Trophoblast cell (in vitro differentiated cells and primary cell): ENCODE measurements around the gene MRC2.
A peak's percentile ranks its signal among the peaks of the same experiment; 100 is the strongest.
"Not testable (repeated sequence)": the region's sequence is repeated elsewhere in the genome, so short reads cannot be mapped to it uniquely, and the experiment has no call there.

ENCODE experiments used
- DNase-seq, 2 donors: peaks; one replicate each; pipeline ENCODE4 v3.0.0-alpha.2; 2016
- H2AFZ ChIP-seq: 2 replicates; pipeline ENCODE4 v1.6.1; 2013; ENCODE audit warnings: low read length, moderate library complexity, mild to moderate bottlenecking; ENCODE audit not compliant: insufficient read depth, poor library complexity
- H2AK5ac ChIP-seq: 2 replicates; pipeline ENCODE4 v1.6.1; 2013; ENCODE audit warnings: mild to moderate bottlenecking, low read length
- H2BK120ac ChIP-seq: 2 replicates; pipeline ENCODE4 v1.6.1; 2013; ENCODE audit warnings: low read length, mild to moderate bottlenecking, moderate library complexity; ENCODE audit not compliant: insufficient read depth, poor library complexity
- H2BK12ac ChIP-seq: 2 replicates; pipeline ENCODE4 v1.6.1; 2013; ENCODE audit warnings: mild to moderate bottlenecking, low read length, moderate library complexity
- H2BK5ac ChIP-seq: 2 replicates; pipeline ENCODE4 v1.6.1; 2013; ENCODE audit warnings: low read length, low read depth, moderate library complexity, mild to moderate bottlenecking; ENCODE audit not compliant: poor library complexity
- H3K14ac ChIP-seq: 2 replicates; pipeline ENCODE4 v1.6.1; 2013; ENCODE audit warnings: mild to moderate bottlenecking, low read length
- H3K18ac ChIP-seq: 2 replicates; pipeline ENCODE4 v1.6.1; 2013; ENCODE audit warnings: mild to moderate bottlenecking, low read length
- H3K23ac ChIP-seq: 2 replicates; pipeline ENCODE4 v1.6.1; 2013; ENCODE audit warnings: low read length
- H3K27ac ChIP-seq: 2 replicates; pipeline ENCODE4 v1.5.1; 2013; ENCODE audit warnings: low read depth, mild to moderate bottlenecking, inconsistent platforms, low read length, moderate library complexity
- H3K27me3 ChIP-seq: 2 replicates; pipeline ENCODE4 v1.6.1; 2013; ENCODE audit warnings: inconsistent platforms, mild to moderate bottlenecking, low read length, moderate library complexity; ENCODE audit not compliant: insufficient read depth
- H3K36me3 ChIP-seq, 2 experiments: 1 replicate in 1 of 2; 2 replicates in 1 of 2; pipeline ENCODE4 v1.6.1; 2013; ENCODE audit warnings: low read length in 2 of 2, mild to moderate bottlenecking in 2 of 2, moderate library complexity in 1 of 2; ENCODE audit not compliant: insufficient read depth in 2 of 2, control insufficient read depth in 1 of 2
- H3K4ac ChIP-seq: 2 replicates; pipeline ENCODE4 v1.6.1; 2013; ENCODE audit warnings: low read depth, mild to moderate bottlenecking, low read length, moderate library complexity
- H3K4me1 ChIP-seq, 2 experiments: 1 replicate in 1 of 2; 2 replicates in 1 of 2; pipeline ENCODE4 v1.6.1; 2013; ENCODE audit warnings: low read length in 2 of 2, mild to moderate bottlenecking in 2 of 2, moderate library complexity in 1 of 2; ENCODE audit not compliant: insufficient read depth in 2 of 2, control insufficient read depth in 1 of 2
- H3K4me2 ChIP-seq: 2 replicates; pipeline ENCODE4 v1.6.1; 2013; ENCODE audit warnings: inconsistent platforms, mild to moderate bottlenecking, low read length, moderate library complexity
- H3K4me3 ChIP-seq: 2 replicates; pipeline ENCODE4 v1.5.1; 2013; ENCODE audit warnings: mild to moderate bottlenecking, low read depth, low read length, inconsistent platforms
- H3K79me1 ChIP-seq: one replicate; pipeline ENCODE4 v1.6.1; 2013; ENCODE audit warnings: low read length
- H3K79me2 ChIP-seq: 2 replicates; pipeline ENCODE4 v1.6.1; 2013; ENCODE audit warnings: low read length, mild to moderate bottlenecking; ENCODE audit not compliant: control insufficient read depth, insufficient read depth, poor library complexity
- H3K9ac ChIP-seq: 2 replicates; pipeline ENCODE4 v1.6.1; 2013; ENCODE audit warnings: mild to moderate bottlenecking, low read length
- H3K9me3 ChIP-seq: 2 replicates; pipeline ENCODE4 v1.6.1; 2013; ENCODE audit warnings: low read depth, mild to moderate bottlenecking, control low read depth, inconsistent platforms, low read length; ENCODE audit not compliant: insufficient read depth
- H4K12ac ChIP-seq: 2 replicates; pipeline ENCODE4 v1.6.1; 2013; ENCODE audit warnings: low read depth, mild to moderate bottlenecking, low read length, moderate library complexity
- H4K8ac ChIP-seq: 2 replicates; pipeline ENCODE4 v1.6.1; 2013; ENCODE audit warnings: low read depth, mild to moderate bottlenecking, low read length, moderate library complexity
- H4K91ac ChIP-seq: one replicate; pipeline ENCODE4 v1.6.1; 2013; ENCODE audit warnings: low read depth, mild to moderate bottlenecking, low read length, moderate library complexity
- WGBS: extraction: QIAGEN DNeasy Blood & Tissue Kit; methylation state at CpG from one replicate; pipeline ENCODE4 v1.1.7; 2013; ENCODE audit warnings: missing lambda C conversion rate; ENCODE audit not compliant: insufficient read length, insufficient coverage; ENCODE audit errors: extremely low coverage; 5-methylcytosine and 5-hydroxymethylcytosine counted together

Gene MRC2

DNA sequence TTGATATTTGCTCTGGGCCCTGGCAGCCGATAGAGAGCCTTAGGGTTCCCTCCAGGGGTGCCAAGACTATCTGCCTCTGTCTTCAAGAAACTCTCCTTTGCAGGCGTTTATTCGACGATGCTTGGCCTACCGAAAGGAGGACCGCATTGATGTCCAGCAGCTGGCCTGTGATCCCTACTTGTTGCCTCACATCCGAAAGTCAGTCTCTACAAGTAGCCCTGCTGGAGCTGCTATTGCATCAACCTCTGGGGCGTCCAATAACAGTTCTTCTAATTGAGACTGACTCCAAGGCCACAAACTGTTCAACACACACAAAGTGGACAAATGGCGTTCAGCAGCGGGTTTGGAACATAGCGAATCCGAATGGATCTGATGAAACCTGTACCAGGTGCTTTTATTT lies 15.2 kb upstream of the MRC2 start:
- Histone ChIP-seq H3K4me1 (peaks cover 3 to 16% of the 10 kb centered on the region in 2 experiments), H3K36me3 (peaks cover 13 to 38% of the 10 kb centered on the region in 2 experiments)
- not testable (repeated sequence) for H3K27ac ChIP-seq, H3K27me3 ChIP-seq, H2BK120ac ChIP-seq, H4K12ac ChIP-seq, H2BK5ac ChIP-seq, H2BK12ac ChIP-seq, H4K8ac ChIP-seq, H3K79me2 ChIP-seq, H3K4me2 ChIP-seq, H3K23ac ChIP-seq, H3K18ac ChIP-seq, H3K4me3 ChIP-seq, H3K9me3 ChIP-seq, H3K9ac ChIP-seq, H3K4ac ChIP-seq, H3K14ac ChIP-seq, H4K91ac ChIP-seq, DNase-seq, H2AFZ ChIP-seq, H2AK5ac ChIP-seq, H3K79me1 ChIP-seq
- no CpG with 5 or more reads among the region's 12 CpGs for WGBS

DNA sequence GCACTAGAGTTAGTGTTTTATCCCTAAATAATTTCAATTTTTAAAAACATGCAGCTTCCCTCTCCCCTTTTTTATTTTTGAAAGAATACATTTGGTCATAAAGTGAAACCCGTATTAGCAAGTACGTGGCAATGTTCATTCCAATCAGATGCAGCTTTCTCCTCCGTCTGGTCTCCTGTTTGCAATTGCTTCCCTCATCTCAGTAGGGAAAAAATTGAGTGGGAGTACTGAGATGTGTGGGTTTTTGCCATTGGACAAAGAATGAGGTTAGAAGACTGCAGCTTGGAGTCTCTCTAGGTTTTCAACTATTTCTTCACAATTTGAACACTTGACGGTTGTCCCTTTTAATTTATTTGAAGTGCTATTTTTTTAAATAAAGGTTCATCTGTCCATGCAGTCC lies 14.4 kb upstream of the MRC2 start:
- H3K79me2 ChIP-seq, H4K91ac ChIP-seq, H2AK5ac ChIP-seq, H2AFZ ChIP-seq, H2BK120ac ChIP-seq, H3K79me1 ChIP-seq, H3K4ac ChIP-seq, H3K9me3 ChIP-seq, H3K18ac ChIP-seq, H4K8ac ChIP-seq, H4K12ac ChIP-seq, H3K23ac ChIP-seq, H2BK5ac ChIP-seq, H2BK12ac ChIP-seq, H3K4me2 ChIP-seq, H3K27me3 ChIP-seq, H3K27ac ChIP-seq, H3K9ac ChIP-seq, H3K14ac ChIP-seq, DNase-seq, H3K4me3 ChIP-seq: not testable (repeated sequence)
- Histone ChIP-seq H3K4me1 (peaks cover 11 to 23% of the 10 kb centered on the region in 2 experiments), H3K36me3 (peaks cover 11 to 33% of the 10 kb centered on the region in 2 experiments)
- WGBS, result no CpG with 5 or more reads among the region's 4 CpGs

- Histone ChIP-seq H4K91ac (no peak overlapping the region), H2AK5ac (no peak overlapping the region), H2BK5ac (no peak overlapping the region), H3K4me3 (no peak overlapping the region), H3K9ac (no peak overlapping the region), H3K36me3 (peaks cover 8 to 32% of the 10 kb centered on the region in 2 experiments), H3K23ac (no peak overlapping the region), H3K79me1 (peaks cover 2% of the 10 kb centered on the region), H3K9me3 (no peaks in the 10 kb centered on the region), H3K79me2 (no peaks in the 10 kb centered on the region), H3K18ac (no peak overlapping the region), H4K8ac (no peak overlapping the region), H3K4me1 (peaks cover 11 to 26% of the 10 kb centered on the region in 2 experiments), H2BK120ac (no peak overlapping the region), H2AFZ (no peak overlapping the region), H3K27me3 (no peaks in the 10 kb centered on the region), H3K14ac (no peak overlapping the region), H3K27ac (no peak overlapping the region), H3K4me2 (no peak overlapping the region), H4K12ac (no peak overlapping the region), H3K4ac (no peak overlapping the region), H2BK12ac (no peak overlapping the region)
- no peak for DNase-seq
- no CpG with 5 or more reads among the region's 6 CpGs for WGBS
Measured at GRCh38 chr17:62614142-62614541, 13.3 kb upstream of the MRC2 start.

DNA sequence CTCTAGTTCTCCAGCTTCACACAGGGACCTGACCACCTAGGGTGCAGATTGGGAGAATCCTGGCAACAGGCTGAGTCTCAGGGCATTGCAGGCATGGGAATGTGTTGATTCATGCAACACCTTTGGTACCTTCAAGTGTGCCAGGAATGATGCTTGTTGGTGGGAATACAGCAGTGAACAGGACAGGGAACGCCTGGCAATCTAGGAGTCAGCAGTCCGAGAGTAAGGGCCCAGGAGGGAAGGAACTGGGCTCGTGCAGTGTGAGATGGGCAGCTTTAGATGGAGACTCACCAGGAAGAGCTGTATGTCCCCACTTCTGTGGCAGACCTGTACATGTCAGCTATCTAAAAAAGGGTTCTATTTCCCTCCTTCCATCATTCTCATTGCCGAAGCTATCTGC lies 12.0 kb upstream of the MRC2 start:
- Histone ChIP-seq H2BK12ac (no peak overlapping the region), H3K4me2 (no peak overlapping the region), H3K27ac (no peak overlapping the region), H3K79me1 (peaks cover 2% of the 10 kb centered on the region), H3K9me3 (no peaks in the 10 kb centered on the region), H2AFZ (no peak overlapping the region), H3K4me1 (peaks cover 11 to 26% of the 10 kb centered on the region in 2 experiments), H3K18ac (peak overlapping the region; percentile 5), H3K79me2 (no peaks in the 10 kb centered on the region), H3K27me3 (no peaks in the 10 kb centered on the region), H3K14ac (no peak overlapping the region), H3K9ac (no peak overlapping the region), H4K8ac (no peak overlapping the region), H3K23ac (no peak overlapping the region), H3K36me3 (peaks cover 5 to 23% of the 10 kb centered on the region in 2 experiments), H2AK5ac (no peak overlapping the region), H2BK120ac (no peak overlapping the region), H4K12ac (no peak overlapping the region), H3K4me3 (no peak overlapping the region), H4K91ac (no peak overlapping the region), H2BK5ac (no peak overlapping the region), H3K4ac (no peak overlapping the region)
- no peak for DNase-seq
- no CpG with 5 or more reads among the region's 4 CpGs for WGBS
